Measurements from ENCODE around the gene CFD.

- TF ChIP-seq CTCF (IDR thresholded peaks at IDR 0.05): no peak
- TF ChIP-seq POLR2A (IDR thresholded peaks at IDR 0.05): no peak
Measured at GRCh38 chr19:867301-867793, 7.9 kb downstream of the CFD start.
